ENCODE data around the gene NLK.

DNA sequence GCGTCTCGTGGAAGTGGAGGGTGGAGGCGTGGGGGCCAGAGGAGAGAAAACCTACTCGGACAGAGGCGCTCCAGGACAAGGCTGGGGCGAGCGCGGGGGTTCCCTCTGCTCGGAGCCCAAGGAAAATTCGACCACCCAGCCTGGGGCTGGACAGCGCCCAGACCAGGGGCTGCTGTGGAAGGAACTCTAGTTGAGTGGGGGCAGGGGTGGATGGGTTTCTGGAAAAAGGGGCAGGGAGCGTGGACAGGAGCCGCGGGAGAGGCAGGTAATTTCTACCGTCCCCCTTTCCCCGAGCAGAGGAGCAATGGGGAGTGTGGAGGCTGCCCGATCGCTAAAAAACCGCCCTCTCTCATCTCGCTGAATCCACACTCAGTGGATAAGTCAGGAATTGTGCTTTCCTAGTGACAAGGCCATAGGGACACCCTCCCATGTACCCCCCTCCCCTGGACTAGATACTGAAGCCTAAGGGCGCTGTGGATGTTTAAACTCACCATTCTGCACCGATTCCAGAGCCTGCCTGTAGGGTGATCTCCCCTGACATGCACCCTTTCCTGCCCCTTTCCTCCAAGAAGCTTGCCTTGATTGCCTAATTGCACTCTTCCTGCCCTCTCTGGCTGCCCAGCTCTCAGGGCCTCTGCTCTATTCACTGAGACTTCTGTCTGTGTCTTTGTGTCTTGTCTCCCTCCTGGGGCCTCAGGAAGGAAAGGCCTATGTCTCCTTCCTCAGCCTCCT is 185.8 kb downstream of the NLK start:
- TF ChIP-seq, protein P1, sequence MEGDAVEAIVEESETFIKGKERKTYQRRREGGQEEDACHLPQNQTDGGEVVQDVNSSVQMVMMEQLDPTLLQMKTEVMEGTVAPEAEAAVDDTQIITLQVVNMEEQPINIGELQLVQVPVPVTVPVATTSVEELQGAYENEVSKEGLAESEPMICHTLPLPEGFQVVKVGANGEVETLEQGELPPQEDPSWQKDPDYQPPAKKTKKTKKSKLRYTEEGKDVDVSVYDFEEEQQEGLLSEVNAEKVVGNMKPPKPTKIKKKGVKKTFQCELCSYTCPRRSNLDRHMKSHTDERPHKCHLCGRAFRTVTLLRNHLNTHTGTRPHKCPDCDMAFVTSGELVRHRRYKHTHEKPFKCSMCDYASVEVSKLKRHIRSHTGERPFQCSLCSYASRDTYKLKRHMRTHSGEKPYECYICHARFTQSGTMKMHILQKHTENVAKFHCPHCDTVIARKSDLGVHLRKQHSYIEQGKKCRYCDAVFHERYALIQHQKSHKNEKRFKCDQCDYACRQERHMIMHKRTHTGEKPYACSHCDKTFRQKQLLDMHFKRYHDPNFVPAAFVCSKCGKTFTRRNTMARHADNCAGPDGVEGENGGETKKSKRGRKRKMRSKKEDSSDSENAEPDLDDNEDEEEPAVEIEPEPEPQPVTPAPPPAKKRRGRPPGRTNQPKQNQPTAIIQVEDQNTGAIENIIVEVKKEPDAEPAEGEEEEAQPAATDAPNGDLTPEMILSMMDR (IDR thresholded peaks at IDR 0.05; ENCODE audit: insufficient read depth, low read length, poor library complexity, severe bottlenecking) = no peak
- no peak for TF ChIP-seq EZH2phosphoT487 (conservative IDR thresholded peaks at IDR 0.05; ENCODE audit: low read length)

All from SU-DHL-6 (cell line).